NCI-H460 (cell line): ENCODE data around the gene TTC33. TPM values are rescaled to one million over a fixed set of nuclear protein-coding genes. Genes with fewer than 3 reads are reported as not detected.

Source experiments
- small RNA-seq, 2 experiments: library from RNA; depleted of rRNA; stranded (forward); fragments of <200 nt; gene quantifications; one replicate each; pipeline ENCODE3, GENCODE V24; 2014
- total RNA-seq: library from RNA; depleted of rRNA; stranded (reverse); fragments of >200 nt; shearing (Covaris generic); gene quantifications from 2 replicates; pipeline ENCODE4 v1.2.3, GENCODE V29; 2014; rRNA removed

Gene TTC33
- total RNA-seq, 1 experiment from 2014 or later, result 25.1 TPM

Small RNA genes within 50 kb of the gene (small RNA-seq; reads per million reads assigned to genes)
- gene RF00092 (0 reads per million in 2 experiments), gene RF00191 (0 reads per million in 2 experiments)

Other genes with a start within 250 kb of the TTC33 start
- gene PTGER4, start 76.0 kb downstream of the TTC33 start, total RNA-seq, result 1.6 and 3.1 TPM in 2 replicates
- 86.2 and 89.3 TPM in 2 replicates for gene PRKAA1, start 42.4 kb upstream of the TTC33 start, total RNA-seq
- gene RPL37, start 79.3 kb upstream of the TTC33 start, total RNA-seq, result 4,417 and 5,544 TPM in 2 replicates
- 2.6 and 2.7 TPM in 2 replicates for gene CARD6, start 85.4 kb upstream of the TTC33 start, total RNA-seq
- not detected in 2 replicates for gene C7, start 153.5 kb upstream of the TTC33 start, total RNA-seq